ENCODE measurements around the gene BAIAP2. TPM values are rescaled to one million over a fixed set of nuclear protein-coding genes. Genes with fewer than 3 reads are reported as not detected.

BAIAP2 gene
- total RNA-seq, 1 donor from 2014 or later: 6.8 TPM

DNA sequence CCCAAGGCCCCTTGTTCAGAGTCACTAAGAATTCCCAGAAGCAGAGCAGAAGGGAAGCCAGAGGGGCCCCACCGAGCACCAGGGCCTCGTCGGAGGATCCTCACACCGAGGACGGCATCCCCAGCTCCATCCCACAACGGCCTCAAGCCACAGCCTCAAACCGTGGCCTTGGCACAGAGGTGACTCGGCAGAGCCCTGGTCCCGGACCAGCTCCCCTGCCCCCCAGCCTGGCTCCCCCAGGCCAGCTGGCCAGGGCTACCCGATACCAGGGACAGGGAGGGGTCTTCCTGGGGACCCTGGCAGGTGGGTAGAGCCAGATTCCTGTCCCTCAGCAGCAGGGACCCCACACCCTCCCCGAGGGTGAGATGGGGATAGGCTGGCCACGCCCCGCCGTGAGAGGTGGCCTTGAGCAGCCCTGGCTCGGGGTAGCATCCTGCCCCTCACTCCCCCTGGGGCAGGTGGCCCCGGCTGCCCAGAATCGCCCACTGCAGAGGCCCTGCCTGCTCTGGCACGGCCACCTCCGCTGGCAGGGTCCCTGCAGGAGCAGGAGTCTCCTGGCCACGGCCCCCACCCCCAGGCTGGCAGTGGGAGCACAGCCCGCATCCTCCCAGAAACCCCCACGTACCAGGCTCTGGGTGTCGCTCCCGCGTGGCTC lies 124.8 kb downstream of the BAIAP2 start:
- Mint-ChIP-seq H3K4me1 (peaks cover 4% of the 10 kb centered on the region), H3K27ac (no peak overlapping the region), H3K4me3 (no peak overlapping the region), H3K9me3 (no peaks in the 10 kb centered on the region), H3K36me3 (ENCODE audit: low read depth) (no peaks in the 10 kb centered on the region), H3K27me3 (peaks cover 21% of the 10 kb centered on the region)
- ATAC-seq (ENCODE audit: low read depth): no peak
- no peak for DNase-seq
- ChIA-PET CTCF (no interaction called here), POLR2A (no interaction called here)
- TF ChIP-seq, protein P1, sequence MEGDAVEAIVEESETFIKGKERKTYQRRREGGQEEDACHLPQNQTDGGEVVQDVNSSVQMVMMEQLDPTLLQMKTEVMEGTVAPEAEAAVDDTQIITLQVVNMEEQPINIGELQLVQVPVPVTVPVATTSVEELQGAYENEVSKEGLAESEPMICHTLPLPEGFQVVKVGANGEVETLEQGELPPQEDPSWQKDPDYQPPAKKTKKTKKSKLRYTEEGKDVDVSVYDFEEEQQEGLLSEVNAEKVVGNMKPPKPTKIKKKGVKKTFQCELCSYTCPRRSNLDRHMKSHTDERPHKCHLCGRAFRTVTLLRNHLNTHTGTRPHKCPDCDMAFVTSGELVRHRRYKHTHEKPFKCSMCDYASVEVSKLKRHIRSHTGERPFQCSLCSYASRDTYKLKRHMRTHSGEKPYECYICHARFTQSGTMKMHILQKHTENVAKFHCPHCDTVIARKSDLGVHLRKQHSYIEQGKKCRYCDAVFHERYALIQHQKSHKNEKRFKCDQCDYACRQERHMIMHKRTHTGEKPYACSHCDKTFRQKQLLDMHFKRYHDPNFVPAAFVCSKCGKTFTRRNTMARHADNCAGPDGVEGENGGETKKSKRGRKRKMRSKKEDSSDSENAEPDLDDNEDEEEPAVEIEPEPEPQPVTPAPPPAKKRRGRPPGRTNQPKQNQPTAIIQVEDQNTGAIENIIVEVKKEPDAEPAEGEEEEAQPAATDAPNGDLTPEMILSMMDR (IDR thresholded peaks at IDR 0.05): no peak
- intact Hi-C loops (cut with micrococcal nuclease): loop anchor here (10.0 kb wide), 1 partner anchor 65 kb away; the partner anchor contains the start of gene CEP131

DNA sequence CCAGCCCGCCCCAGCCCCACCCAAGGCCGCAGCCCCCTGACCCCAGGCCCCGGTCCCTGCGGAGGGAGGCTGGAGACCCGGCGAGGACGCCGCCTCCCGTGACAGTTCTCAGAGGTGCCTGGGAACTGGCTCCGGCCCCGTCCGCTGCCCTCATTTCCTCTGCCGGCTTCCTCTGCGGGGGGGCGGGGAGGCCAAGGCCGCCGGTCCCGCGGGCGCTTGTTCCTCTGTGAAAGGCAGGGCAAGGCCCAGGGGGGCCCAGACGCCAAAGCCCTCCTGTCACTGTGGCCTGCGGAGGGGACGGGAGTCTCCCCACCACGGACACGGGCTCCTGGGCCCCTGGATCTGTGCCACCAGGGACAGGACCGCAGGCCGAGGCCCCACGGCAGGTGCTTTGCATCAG lies 125.4 kb downstream of the BAIAP2 start:
- TF ChIP-seq, protein P1 (IDR thresholded peaks at IDR 0.05): no peak
- CTCF ChIA-PET: no interaction called here
- DNase-seq (no peak), ATAC-seq (ENCODE audit: low read depth) (peak; percentile 37)
- peaks cover 22% of the 10 kb centered on the region for H3K27me3 Mint-ChIP-seq
- intact Hi-C loops (cut with micrococcal nuclease): no loop called here
- peaks cover 4% of the 10 kb centered on the region for H3K4me1 Mint-ChIP-seq
- no peak overlapping the region for H3K4me3 Mint-ChIP-seq
- POLR2A ChIA-PET: no interaction called here
- no peaks in the 10 kb centered on the region for H3K36me3 Mint-ChIP-seq (ENCODE audit: low read depth)
- H3K27ac Mint-ChIP-seq: no peak overlapping the region
- H3K9me3 Mint-ChIP-seq: no peaks in the 10 kb centered on the region

DNA sequence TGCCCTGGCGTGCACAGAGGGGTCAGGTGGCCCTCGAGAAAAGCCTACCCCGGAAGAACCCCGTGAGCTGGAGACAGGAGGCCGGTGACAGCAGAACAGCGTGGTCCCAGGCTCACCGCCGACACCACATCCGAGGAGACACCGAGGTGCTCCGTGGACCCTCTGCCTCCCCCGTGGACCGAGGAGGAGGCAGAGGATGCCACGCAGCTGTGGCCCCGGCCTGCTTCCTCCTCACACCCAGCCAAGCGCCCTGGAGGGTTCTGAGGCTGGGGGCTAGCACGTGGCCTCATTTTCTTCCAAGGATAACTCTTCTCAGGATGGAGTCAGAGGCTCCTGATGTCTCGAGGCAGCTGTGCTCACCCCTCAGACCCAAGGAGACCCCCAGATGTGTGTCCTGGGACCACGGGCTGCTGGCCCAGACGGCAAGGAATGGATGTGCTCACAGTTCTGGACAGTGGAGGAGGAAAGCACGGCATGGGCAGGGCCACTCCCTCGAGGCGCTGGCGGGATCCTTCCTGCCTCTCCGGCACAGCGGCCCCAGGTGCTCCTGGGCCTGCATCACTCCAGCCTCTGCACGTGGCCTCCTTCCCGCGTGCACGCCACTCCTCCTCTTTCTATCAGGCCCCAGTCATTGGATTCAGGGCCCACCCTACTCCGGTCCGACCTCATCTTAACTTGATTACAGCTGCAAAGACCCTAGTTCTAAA lies 125.9 kb downstream of the BAIAP2 start:
- H3K9me3 Mint-ChIP-seq: no peaks in the 10 kb centered on the region
- intact Hi-C loops (cut with micrococcal nuclease): no loop called here
- H3K4me3 Mint-ChIP-seq: no peak overlapping the region
- POLR2A ChIA-PET: no interaction called here
- CTCF ChIA-PET: interaction anchor here (0.6 kb wide), 1 partner anchor 1327 kb away, joined by 3 read pairs; no protein-coding TSS in a partner anchor
- ATAC-seq (ENCODE audit: low read depth) (no peak), DNase-seq (no peak)
- H3K27ac Mint-ChIP-seq: no peak overlapping the region
- peaks cover 22% of the 10 kb centered on the region for H3K27me3 Mint-ChIP-seq
- TF ChIP-seq, protein P1 (IDR thresholded peaks at IDR 0.05): no peak
- peaks cover 4% of the 10 kb centered on the region for H3K4me1 Mint-ChIP-seq
- no peaks in the 10 kb centered on the region for H3K36me3 Mint-ChIP-seq (ENCODE audit: low read depth)

DNA sequence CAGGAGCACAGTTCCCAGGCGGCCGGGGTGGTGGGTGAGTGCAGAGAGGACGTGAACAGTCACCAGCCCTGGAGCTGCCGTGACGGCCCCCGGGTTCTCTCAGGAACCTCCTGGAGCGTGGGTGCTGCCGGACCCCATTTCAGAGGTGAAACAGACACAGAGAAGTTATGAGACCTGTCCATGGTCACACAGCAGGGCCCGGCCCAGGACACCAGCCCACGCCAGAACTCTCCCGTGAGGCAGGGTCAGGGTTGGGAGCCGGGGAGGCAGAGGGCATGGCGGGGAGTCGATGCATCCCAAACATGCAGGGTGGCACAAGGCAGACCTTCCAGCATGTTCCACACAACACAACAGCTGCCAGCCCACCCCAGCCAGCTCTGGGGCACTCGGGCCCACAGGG lies 126.6 kb downstream of the BAIAP2 start:
- POLR2A ChIA-PET: no interaction called here
- peaks cover 22% of the 10 kb centered on the region for H3K27me3 Mint-ChIP-seq

DNA sequence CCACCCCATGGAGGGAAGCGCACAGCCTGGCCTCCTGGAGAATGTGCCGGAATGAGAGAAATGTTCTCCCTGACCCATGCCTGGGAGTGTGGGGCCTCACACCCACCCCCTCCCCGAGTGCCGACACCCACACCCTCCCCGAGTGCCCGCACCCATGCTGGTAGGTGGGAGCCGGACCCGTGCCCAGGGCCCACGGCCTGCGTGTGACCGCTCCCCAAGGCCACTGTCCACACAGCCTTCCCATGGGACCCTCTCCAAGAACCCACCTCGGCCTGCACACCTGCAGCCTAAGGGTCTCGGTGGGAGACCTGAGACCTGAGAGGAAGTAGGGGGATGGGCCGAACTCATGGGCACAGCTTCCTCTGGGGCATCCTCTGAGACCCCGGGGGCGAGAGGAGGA lies 127.0 kb downstream of the BAIAP2 start:
- ATAC-seq (ENCODE audit: low read depth) (no peak), DNase-seq (no peak)
- ChIA-PET CTCF (no interaction called here), POLR2A (no interaction called here)
- Mint-ChIP-seq H3K27me3 (peaks cover 22% of the 10 kb centered on the region), H3K27ac (no peak overlapping the region), H3K4me3 (no peak overlapping the region), H3K36me3 (ENCODE audit: low read depth) (no peaks in the 10 kb centered on the region), H3K4me1 (peaks cover 4% of the 10 kb centered on the region), H3K9me3 (no peaks in the 10 kb centered on the region)
- intact Hi-C loops (cut with micrococcal nuclease): no loop called here
- TF ChIP-seq, protein P1 (IDR thresholded peaks at IDR 0.05): no peak

More for the DNA sequence above, 126.6 kb downstream of the BAIAP2 start:
- peaks cover 4% of the 10 kb centered on the region for H3K4me1 Mint-ChIP-seq
- CTCF ChIA-PET: no interaction called here
- H3K36me3 Mint-ChIP-seq (ENCODE audit: low read depth): no peaks in the 10 kb centered on the region
- DNase-seq: no peak
- TF ChIP-seq, protein P1 (IDR thresholded peaks at IDR 0.05): no peak
- ATAC-seq (ENCODE audit: low read depth): no peak
- H3K9me3 Mint-ChIP-seq: no peaks in the 10 kb centered on the region
- intact Hi-C loops (cut with micrococcal nuclease): no loop called here
- H3K4me3 Mint-ChIP-seq: no peak overlapping the region
- no peak overlapping the region for H3K27ac Mint-ChIP-seq

All from activated B cell treated with CpG ODN at 0.5 μM for 24 hours (primary cell).